Measurements from ENCODE around the gene PPM1G.
"Not testable (repeated sequence)": the region's sequence is repeated elsewhere in the genome, so short reads cannot be mapped to it uniquely, and the experiment has no call there.

PPM1G gene

GRCh38 chr2:27373567-27373966, 35.8 kb downstream of the PPM1G start:
- H3K4me3 ChIP-seq (ENCODE audit: low read length), result no peak overlapping the region
- no peak for TF ChIP-seq ZNF274 (IDR thresholded peaks at IDR 0.05; ENCODE audit: low read depth, low read length)

GRCh38 chr2:27372937-27373336, 36.5 kb downstream of the PPM1G start:
- no peak for TF ChIP-seq ZNF274 (IDR thresholded peaks at IDR 0.05; ENCODE audit: low read depth, low read length)
- H3K4me3 ChIP-seq (ENCODE audit: low read length), result no peak overlapping the region

- TF ChIP-seq ZNF274 (IDR thresholded peaks at IDR 0.05; ENCODE audit: low read depth, low read length), result no peak
- peak overlapping the region; percentile 73 for H3K4me3 ChIP-seq (ENCODE audit: low read length)
Observed at GRCh38 chr2:27370816-27371620, 38.4 kb downstream of the PPM1G start.

- TF ChIP-seq ZNF274 (IDR thresholded peaks at IDR 0.05; ENCODE audit: low read depth, low read length), result no peak
- H3K4me3 ChIP-seq (ENCODE audit: low read length), result peak within 1 kb of the TSS; percentile 73
Observed at GRCh38 chr2:27370026-27370815, 39.2 kb downstream of the PPM1G start, which contains the start of the genes EIF2B4 and SNX17. EIF2B4 (minus strand) TSS chr2:27370338; CDS start chr2:27370314, 24 bp downstream. SNX17 (plus strand) TSS chr2:27370616; CDS start chr2:27370744, 128 bp downstream.

GRCh38 chr2:27369471-27370025, 39.8 kb downstream of the PPM1G start:
- no peak for TF ChIP-seq ZNF274 (IDR thresholded peaks at IDR 0.05; ENCODE audit: low read depth, low read length)
- H3K4me3 ChIP-seq (ENCODE audit: low read length), result peak overlapping the region; percentile 68

- H3K4me3 ChIP-seq (ENCODE audit: low read length), result no peak overlapping the region
- TF ChIP-seq ZNF274 (IDR thresholded peaks at IDR 0.05; ENCODE audit: low read depth, low read length), result no peak
Observed at GRCh38 chr2:27363933-27364332, 45.5 kb downstream of the PPM1G start.

GRCh38 chr2:27362678-27363420, 46.5 kb downstream of the PPM1G start:
- TF ChIP-seq ZNF274 (IDR thresholded peaks at IDR 0.05; ENCODE audit: low read depth, low read length), result no peak
- H3K4me3 ChIP-seq (ENCODE audit: low read length), result no peak overlapping the region

GRCh38 chr2:27356382-27357181, 52.8 kb downstream of the PPM1G start, which contains the start of gene GTF3C2:
GTF3C2 (minus strand) TSS chr2:27356764; CDS start chr2:27343554, 13,210 bp downstream.
- TF ChIP-seq ZNF274 (IDR thresholded peaks at IDR 0.05; ENCODE audit: low read depth, low read length), result no peak
- H3K4me3 ChIP-seq (ENCODE audit: low read length), result peak within 1 kb of the TSS; percentile 91

- H3K4me3 ChIP-seq (ENCODE audit: low read length), result peak overlapping the region; percentile 91
- no peak for TF ChIP-seq ZNF274 (IDR thresholded peaks at IDR 0.05; ENCODE audit: low read depth, low read length)
Observed at GRCh38 chr2:27356056-27356381, 53.4 kb downstream of the PPM1G start.

GRCh38 chr2:27354597-27354927, 54.8 kb downstream of the PPM1G start:
- no peak for TF ChIP-seq ZNF274 (IDR thresholded peaks at IDR 0.05; ENCODE audit: low read depth, low read length)
- H3K4me3 ChIP-seq (ENCODE audit: low read length), result no peak overlapping the region

- H3K4me3 ChIP-seq (ENCODE audit: low read length), result no peak overlapping the region
- no peak for TF ChIP-seq ZNF274 (IDR thresholded peaks at IDR 0.05; ENCODE audit: low read depth, low read length)
Observed at GRCh38 chr2:27353762-27354596, 55.4 kb downstream of the PPM1G start.

GRCh38 chr2:27353386-27353761, 56.0 kb downstream of the PPM1G start:
- H3K4me3 ChIP-seq (ENCODE audit: low read length), result not testable (repeated sequence)
